Measurements from ENCODE around the gene IGFBP1. TPM values are rescaled to one million over a fixed set of nuclear protein-coding genes. Genes with fewer than 3 reads are reported as not detected.

IGFBP1 gene
- total and polyA plus RNA-seq, 2 of the 13 experiments (the other 11 are each of a cell fraction or from before 2014, with no cell fraction given) = 5.4 to 885 TPM

DNA sequence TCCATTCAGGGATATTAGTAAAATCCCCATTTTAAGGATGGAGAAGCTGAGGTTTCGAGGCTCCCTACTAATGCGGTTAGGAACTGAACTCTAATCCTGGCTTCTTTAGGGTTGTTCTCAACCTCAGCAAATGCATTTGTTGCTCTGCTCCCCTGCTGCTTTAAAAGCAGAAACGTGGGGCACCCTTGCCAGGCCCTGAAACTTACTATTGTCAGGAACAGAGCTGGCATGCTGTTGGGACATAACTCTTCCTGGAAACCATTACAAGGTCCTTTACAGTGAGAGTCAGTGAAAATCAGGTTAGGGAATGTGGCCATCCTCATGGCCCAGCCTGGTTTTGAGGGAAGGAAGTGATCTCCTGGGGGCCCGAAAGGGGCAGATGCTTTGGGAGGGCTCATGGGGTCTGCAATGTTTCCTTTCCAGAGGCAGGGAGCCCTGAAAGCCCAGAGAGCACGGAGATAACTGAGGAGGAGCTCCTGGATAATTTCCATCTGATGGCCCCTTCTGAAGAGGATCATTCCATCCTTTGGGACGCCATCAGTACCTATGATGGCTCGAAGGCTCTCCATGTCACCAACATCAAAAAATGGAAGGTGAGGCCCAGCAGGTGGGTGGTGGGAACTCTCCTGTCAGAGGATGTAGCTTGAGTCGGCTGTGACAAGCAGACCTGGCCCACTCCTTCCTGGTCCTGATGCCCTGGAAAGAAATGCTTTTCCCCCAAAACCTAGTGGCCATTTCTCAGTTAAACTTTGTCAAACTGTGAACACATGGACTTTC lies 2.0 kb downstream of the IGFBP1 start (continued):
- no peak for TF ChIP-seq NONO (IDR thresholded peaks at IDR 0.05)
- TF ChIP-seq NONO (CRISPR knock-in tag; conservative IDR thresholded peaks at IDR 0.05) = peak; percentile 5; the same call in 1 of the 2 replicates
- TF ChIP-seq SNAI1 (CRISPR knock-in tag; IDR thresholded peaks at IDR 0.05; ENCODE audit: borderline replicate concordance) = 0 out of 2 replicates have a peak, but pooled peaks have one; percentile 4
- TF ChIP-seq, protein P1, sequence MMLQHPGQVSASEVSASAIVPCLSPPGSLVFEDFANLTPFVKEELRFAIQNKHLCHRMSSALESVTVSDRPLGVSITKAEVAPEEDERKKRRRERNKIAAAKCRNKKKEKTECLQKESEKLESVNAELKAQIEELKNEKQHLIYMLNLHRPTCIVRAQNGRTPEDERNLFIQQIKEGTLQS (CRISPR knock-in tag; IDR thresholded peaks at IDR 0.05) = no peak
- TF ChIP-seq ZNF326 (CRISPR knock-in tag; IDR thresholded peaks at IDR 0.05; ENCODE audit: borderline replicate concordance) = peak; percentile 93; the same call in 1 of the 2 replicates
- TF ChIP-seq ZNF430 (CRISPR knock-in tag; IDR thresholded peaks at IDR 0.05) = peak; percentile 52
- no peak for TF ChIP-seq ZNF678 (CRISPR knock-in tag; IDR thresholded peaks at IDR 0.05)
- no peak for TF ChIP-seq HES4 (CRISPR knock-in tag; IDR thresholded peaks at IDR 0.05; ENCODE audit: borderline replicate concordance)
- peak; percentile 76 for TF ChIP-seq ELF4 (CRISPR knock-in tag; IDR thresholded peaks at IDR 0.05; ENCODE audit: borderline replicate concordance)
- peak; percentile 90; the same call in 1 of the 2 replicates for TF ChIP-seq AKAP8 (CRISPR knock-in tag; IDR thresholded peaks at IDR 0.05)
- TF ChIP-seq GFI1 (CRISPR knock-in tag; IDR thresholded peaks at IDR 0.05; ENCODE audit: borderline replicate concordance) = no peak
- TF ChIP-seq TGIF2 (CRISPR knock-in tag; IDR thresholded peaks at IDR 0.05) = no peak
- TF ChIP-seq ZNF142 (CRISPR knock-in tag; IDR thresholded peaks at IDR 0.05) = no peak
- TF ChIP-seq MYC (CRISPR knock-in tag; IDR thresholded peaks at IDR 0.05; ENCODE audit: borderline replicate concordance) = no peak
- TF ChIP-seq MXD4 (CRISPR knock-in tag; IDR thresholded peaks at IDR 0.05) = no peak; the same call in 1 of the 2 replicates
- no peak for TF ChIP-seq SKI (IDR thresholded peaks at IDR 0.05; ENCODE audit: partially characterized antibody)
- peak; percentile 26; the same call in 1 of the 2 replicates for TF ChIP-seq ZNF788 (CRISPR knock-in tag; IDR thresholded peaks at IDR 0.05; ENCODE audit: borderline replicate concordance)
- no peak; the same call in 1 of the 2 replicates for TF ChIP-seq ZSCAN30 (CRISPR knock-in tag; IDR thresholded peaks at IDR 0.05)
- no peak for TF ChIP-seq ZXDC (CRISPR knock-in tag; IDR thresholded peaks at IDR 0.05)
- no peak for TF ChIP-seq PLRG1 (conservative IDR thresholded peaks at IDR 0.05)
- TF ChIP-seq ZNF782 (CRISPR knock-in tag; IDR thresholded peaks at IDR 0.05; ENCODE audit: borderline replicate concordance) = no peak

Data from HepG2 (cell line).